Liver (tissue), 3 donors: ENCODE measurements around the gene PNMA1.

ENCODE experiments used
- ATF3 ChIP-seq: IDR thresholded peaks from 2 replicates; pipeline ENCODE4 v1.6.1; 2016; ENCODE audit warnings: antibody characterized with exemption
- EGR1 ChIP-seq, 2 donors: IDR thresholded peaks; 2 replicates each; pipeline ENCODE4 v1.6.1; 2016 to 2018; ENCODE audit warnings: antibody characterized with exemption in 2 of 2, low read depth in 2 of 2
- FOXA2 ChIP-seq: IDR thresholded peaks from 2 replicates; pipeline ENCODE4 v1.6.1; 2016; ENCODE audit warnings: antibody characterized with exemption
- GABPA ChIP-seq, 2 donors: IDR thresholded peaks in 1 of 2; conservative IDR thresholded peaks in 1 of 2; 2 replicates each; pipeline ENCODE4 v1.6.1; 2016; ENCODE audit warnings: antibody characterized with exemption in 2 of 2, mild to moderate bottlenecking in 1 of 2, moderate library complexity in 1 of 2
- RXRA ChIP-seq, 2 donors: IDR thresholded peaks; 2 replicates each; pipeline ENCODE4 v1.6.1; 2017 to 2018; ENCODE audit warnings: antibody characterized with exemption in 2 of 2, mild to moderate bottlenecking in 1 of 2
- SP1 ChIP-seq: IDR thresholded peaks from 2 replicates; pipeline ENCODE4 v1.6.1; 2018; ENCODE audit warnings: antibody characterized with exemption, mild to moderate bottlenecking
- TAF1 ChIP-seq: conservative IDR thresholded peaks from 2 replicates; pipeline ENCODE4 v1.6.1; 2016; ENCODE audit warnings: antibody characterized with exemption, mild to moderate bottlenecking
- YY1 ChIP-seq: IDR thresholded peaks from 2 replicates; pipeline ENCODE4 v1.6.1; 2016; ENCODE audit warnings: antibody characterized with exemption, mild to moderate bottlenecking
- TF ChIP-seq, protein P1 (sequence below): fragments of 150-350 bp; IDR thresholded peaks from 2 replicates; pipeline ENCODE4 v1.5.1; 2017; ENCODE audit warnings: improper control_type of control experiment, low read depth, low read length; ENCODE audit not compliant: missing input control
- TF ChIP-seq, protein P2 (sequence below): IDR thresholded peaks from 2 replicates; pipeline ENCODE4 v1.6.1; 2016; ENCODE audit warnings: antibody characterized with exemption
- TF ChIP-seq, protein P3 (sequence below): IDR thresholded peaks from 2 replicates; pipeline ENCODE4 v1.6.1; 2016; ENCODE audit warnings: antibody characterized with exemption, mild to moderate bottlenecking
- donor health status: healthy.
- donor health status: healthy.

DNA sequence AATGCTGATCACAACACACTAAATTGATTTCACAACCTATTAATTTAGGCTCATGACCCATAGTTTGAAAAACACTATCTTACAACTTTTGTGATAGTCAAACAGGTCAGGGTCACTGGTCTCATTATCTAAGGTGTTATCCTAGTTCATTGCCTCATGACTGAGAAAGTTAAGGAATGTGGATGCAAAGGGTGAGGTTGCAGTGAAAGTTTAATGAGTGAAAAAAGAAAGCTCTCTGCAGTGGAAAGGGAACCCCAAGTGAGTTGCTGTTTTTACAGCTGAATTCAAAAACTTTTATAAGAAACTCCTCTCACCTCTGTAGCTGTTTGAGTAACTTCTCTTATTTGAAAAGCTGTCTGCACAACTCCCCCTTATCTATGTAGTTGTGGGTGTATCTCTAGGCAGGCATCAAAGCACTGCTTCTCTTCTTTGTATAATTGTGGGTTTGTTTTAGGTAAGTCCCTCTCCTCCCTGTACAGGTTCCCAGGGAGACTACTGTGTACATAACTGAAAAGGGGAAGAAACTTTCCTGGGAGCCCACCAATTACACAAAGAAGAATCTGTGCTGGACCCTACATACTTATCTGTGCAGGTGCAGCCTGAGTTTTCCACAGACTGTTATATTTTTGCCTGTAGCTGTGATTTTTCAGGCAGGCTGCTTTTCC, 50.5 kb downstream of the PNMA1 start:
- TF ChIP-seq, protein P1, sequence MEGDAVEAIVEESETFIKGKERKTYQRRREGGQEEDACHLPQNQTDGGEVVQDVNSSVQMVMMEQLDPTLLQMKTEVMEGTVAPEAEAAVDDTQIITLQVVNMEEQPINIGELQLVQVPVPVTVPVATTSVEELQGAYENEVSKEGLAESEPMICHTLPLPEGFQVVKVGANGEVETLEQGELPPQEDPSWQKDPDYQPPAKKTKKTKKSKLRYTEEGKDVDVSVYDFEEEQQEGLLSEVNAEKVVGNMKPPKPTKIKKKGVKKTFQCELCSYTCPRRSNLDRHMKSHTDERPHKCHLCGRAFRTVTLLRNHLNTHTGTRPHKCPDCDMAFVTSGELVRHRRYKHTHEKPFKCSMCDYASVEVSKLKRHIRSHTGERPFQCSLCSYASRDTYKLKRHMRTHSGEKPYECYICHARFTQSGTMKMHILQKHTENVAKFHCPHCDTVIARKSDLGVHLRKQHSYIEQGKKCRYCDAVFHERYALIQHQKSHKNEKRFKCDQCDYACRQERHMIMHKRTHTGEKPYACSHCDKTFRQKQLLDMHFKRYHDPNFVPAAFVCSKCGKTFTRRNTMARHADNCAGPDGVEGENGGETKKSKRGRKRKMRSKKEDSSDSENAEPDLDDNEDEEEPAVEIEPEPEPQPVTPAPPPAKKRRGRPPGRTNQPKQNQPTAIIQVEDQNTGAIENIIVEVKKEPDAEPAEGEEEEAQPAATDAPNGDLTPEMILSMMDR: no peak
- no peak for TF ChIP-seq SP1
- TF ChIP-seq TAF1: no peak
- TF ChIP-seq, protein P2, sequence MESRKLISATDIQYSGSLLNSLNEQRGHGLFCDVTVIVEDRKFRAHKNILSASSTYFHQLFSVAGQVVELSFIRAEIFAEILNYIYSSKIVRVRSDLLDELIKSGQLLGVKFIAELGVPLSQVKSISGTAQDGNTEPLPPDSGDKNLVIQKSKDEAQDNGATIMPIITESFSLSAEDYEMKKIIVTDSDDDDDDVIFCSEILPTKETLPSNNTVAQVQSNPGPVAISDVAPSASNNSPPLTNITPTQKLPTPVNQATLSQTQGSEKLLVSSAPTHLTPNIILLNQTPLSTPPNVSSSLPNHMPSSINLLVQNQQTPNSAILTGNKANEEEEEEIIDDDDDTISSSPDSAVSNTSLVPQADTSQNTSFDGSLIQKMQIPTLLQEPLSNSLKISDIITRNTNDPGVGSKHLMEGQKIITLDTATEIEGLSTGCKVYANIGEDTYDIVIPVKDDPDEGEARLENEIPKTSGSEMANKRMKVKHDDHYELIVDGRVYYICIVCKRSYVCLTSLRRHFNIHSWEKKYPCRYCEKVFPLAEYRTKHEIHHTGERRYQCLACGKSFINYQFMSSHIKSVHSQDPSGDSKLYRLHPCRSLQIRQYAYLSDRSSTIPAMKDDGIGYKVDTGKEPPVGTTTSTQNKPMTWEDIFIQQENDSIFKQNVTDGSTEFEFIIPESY: no peak
- no peak for TF ChIP-seq FOXA2
- TF ChIP-seq ATF3: no peak
- TF ChIP-seq GABPA (IDR thresholded peaks at IDR 0.05 in 1 of 2, conservative IDR thresholded peaks at IDR 0.05 in 1 of 2): no peak
- no peak for TF ChIP-seq YY1
- no peak for TF ChIP-seq EGR1 (IDR thresholded peaks at IDR 0.05; ENCODE audit: low read depth in 2 of 2)
- TF ChIP-seq RXRA (IDR thresholded peaks at IDR 0.05): no peak
- TF ChIP-seq, protein P3, sequence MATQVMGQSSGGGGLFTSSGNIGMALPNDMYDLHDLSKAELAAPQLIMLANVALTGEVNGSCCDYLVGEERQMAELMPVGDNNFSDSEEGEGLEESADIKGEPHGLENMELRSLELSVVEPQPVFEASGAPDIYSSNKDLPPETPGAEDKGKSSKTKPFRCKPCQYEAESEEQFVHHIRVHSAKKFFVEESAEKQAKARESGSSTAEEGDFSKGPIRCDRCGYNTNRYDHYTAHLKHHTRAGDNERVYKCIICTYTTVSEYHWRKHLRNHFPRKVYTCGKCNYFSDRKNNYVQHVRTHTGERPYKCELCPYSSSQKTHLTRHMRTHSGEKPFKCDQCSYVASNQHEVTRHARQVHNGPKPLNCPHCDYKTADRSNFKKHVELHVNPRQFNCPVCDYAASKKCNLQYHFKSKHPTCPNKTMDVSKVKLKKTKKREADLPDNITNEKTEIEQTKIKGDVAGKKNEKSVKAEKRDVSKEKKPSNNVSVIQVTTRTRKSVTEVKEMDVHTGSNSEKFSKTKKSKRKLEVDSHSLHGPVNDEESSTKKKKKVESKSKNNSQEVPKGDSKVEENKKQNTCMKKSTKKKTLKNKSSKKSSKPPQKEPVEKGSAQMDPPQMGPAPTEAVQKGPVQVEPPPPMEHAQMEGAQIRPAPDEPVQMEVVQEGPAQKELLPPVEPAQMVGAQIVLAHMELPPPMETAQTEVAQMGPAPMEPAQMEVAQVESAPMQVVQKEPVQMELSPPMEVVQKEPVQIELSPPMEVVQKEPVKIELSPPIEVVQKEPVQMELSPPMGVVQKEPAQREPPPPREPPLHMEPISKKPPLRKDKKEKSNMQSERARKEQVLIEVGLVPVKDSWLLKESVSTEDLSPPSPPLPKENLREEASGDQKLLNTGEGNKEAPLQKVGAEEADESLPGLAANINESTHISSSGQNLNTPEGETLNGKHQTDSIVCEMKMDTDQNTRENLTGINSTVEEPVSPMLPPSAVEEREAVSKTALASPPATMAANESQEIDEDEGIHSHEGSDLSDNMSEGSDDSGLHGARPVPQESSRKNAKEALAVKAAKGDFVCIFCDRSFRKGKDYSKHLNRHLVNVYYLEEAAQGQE: no peak
